GM12865 (cell line): ENCODE data around the gene LGALS3.

Experiments
- DNase-seq: peaks from one replicate; pipeline ENCODE4 v3.0.0; 2010; ENCODE audit warnings: low read depth
- H3K4me3 ChIP-seq: 2 replicates; pipeline ENCODE4 v1.5.1; 2011; ENCODE audit warnings: mild to moderate bottlenecking, low read depth, low read length, control low read depth
- CTCF ChIP-seq: IDR thresholded peaks from 2 replicates; pipeline ENCODE4 v1.5.1; 2011; ENCODE audit warnings: low read length, control low read depth, low read depth, inconsistent platforms; ENCODE audit not compliant: insufficient read depth; ENCODE audit errors: missing control alignments

LGALS3 gene

GRCh38 chr14:55103005-55103640 is 25.9 kb upstream of the LGALS3 start:
- TF ChIP-seq CTCF, result no peak
- peak overlapping the region; percentile 35 for H3K4me3 ChIP-seq
- DNase-seq, result peak; percentile 92

- DNase-seq, result peak; percentile 54
- H3K4me3 ChIP-seq, result peak overlapping the region; percentile 35
Measured at GRCh38 chr14:55103971-55104954, 24.8 kb upstream of the LGALS3 start.

GRCh38 chr14:55105991-55106390 is 23.1 kb upstream of the LGALS3 start:
- DNase-seq, result no peak

More at GRCh38 chr14:55103971-55104954, 24.8 kb upstream of the LGALS3 start:
- TF ChIP-seq CTCF, result no peak

GRCh38 chr14:55107766-55108554 is 21.1 kb upstream of the LGALS3 start:
- no peak overlapping the region for H3K4me3 ChIP-seq
- peak; percentile 40 for DNase-seq
- no peak for TF ChIP-seq CTCF

More at GRCh38 chr14:55105991-55106390, 23.1 kb upstream of the LGALS3 start:
- no peak overlapping the region for H3K4me3 ChIP-seq
- TF ChIP-seq CTCF, result no peak

GRCh38 chr14:55109836-55110235 is 19.2 kb upstream of the LGALS3 start:
- TF ChIP-seq CTCF, result no peak
- no peak for DNase-seq
- no peak overlapping the region for H3K4me3 ChIP-seq

- TF ChIP-seq CTCF, result no peak
- H3K4me3 ChIP-seq, result no peak overlapping the region
- no peak for DNase-seq
Measured at GRCh38 chr14:55111122-55111708, 17.8 kb upstream of the LGALS3 start.
